Loucy (cell line): ENCODE results near the gene AKT1.

Source experiments
- H2AFZ ChIP-seq: fragments of 200-600 bp; sonication (generic); 2 replicates; pipeline ENCODE4 v1.6.0; 2016; ENCODE audit warnings: antibody characterized with exemption, mild to moderate bottlenecking, low read length, moderate library complexity
- H3F3A ChIP-seq: fragments of 200-600 bp; 2 replicates; pipeline ENCODE4 v1.6.0; 2016; ENCODE audit warnings: antibody characterized with exemption, low read depth, mild to moderate bottlenecking
- H3K27me3 ChIP-seq: fragments of 200-600 bp; sonication (generic); 2 replicates; pipeline ENCODE4 v1.6.1; 2014; ENCODE audit warnings: low read length, mild to moderate bottlenecking; ENCODE audit not compliant: insufficient read depth, poor library complexity, severe bottlenecking
- H3K36me3 ChIP-seq: fragments of 200-600 bp; sonication (generic); 2 replicates; pipeline ENCODE4 v1.6.1; 2016; ENCODE audit warnings: low read length; ENCODE audit not compliant: insufficient read depth
- H3K4me1 ChIP-seq: fragments of 200-600 bp; sonication (generic); 2 replicates; pipeline ENCODE4 v1.5.1; 2014; ENCODE audit warnings: low read length, mild to moderate bottlenecking; ENCODE audit not compliant: insufficient read depth, poor library complexity, severe bottlenecking
- H3K4me2 ChIP-seq: fragments of 200-600 bp; sonication (generic); 2 replicates; pipeline ENCODE4 v1.6.0; 2014; ENCODE audit warnings: antibody characterized with exemption, low read length, low read depth, mild to moderate bottlenecking; ENCODE audit not compliant: poor library complexity, severe bottlenecking
- H3K4me3 ChIP-seq: fragments of 200-600 bp; sonication (generic); 2 replicates; pipeline ENCODE4 v1.5.1; 2014; ENCODE audit warnings: low read length, mild to moderate bottlenecking, mixed read lengths; ENCODE audit not compliant: poor library complexity, severe bottlenecking
- H3K79me2 ChIP-seq: fragments of 200-600 bp; sonication (generic); 2 replicates; pipeline ENCODE4 v1.6.1; 2014; ENCODE audit warnings: low read length; ENCODE audit not compliant: insufficient read depth
- H3K9ac ChIP-seq: fragments of 200-600 bp; sonication (generic); 2 replicates; pipeline ENCODE4 v1.6.0; 2014; ENCODE audit warnings: mild to moderate bottlenecking, low read depth, low read length, moderate library complexity; ENCODE audit not compliant: poor library complexity, severe bottlenecking
- H3K9me2 ChIP-seq: fragments of 200-600 bp; sonication (generic); replicated peaks from 2 replicates; pipeline ENCODE4 v1.6.1; 2016; ENCODE audit warnings: low read depth, low read length, mixed read lengths
- H3K9me3 ChIP-seq: fragments of 200-600 bp; sonication (generic); 2 replicates; pipeline ENCODE4 v1.6.1; 2014; ENCODE audit warnings: mild to moderate bottlenecking, antibody characterized with exemption, low read length, low read depth; ENCODE audit not compliant: insufficient read depth
- H4K20me1 ChIP-seq: fragments of 200-600 bp; sonication (generic); 2 replicates; pipeline ENCODE4 v1.6.0; 2014; ENCODE audit warnings: antibody characterized with exemption, low read length, mild to moderate bottlenecking; ENCODE audit not compliant: insufficient read depth, poor library complexity, severe bottlenecking
- CTCF ChIP-seq: fragments of 200-600 bp; sonication (generic); conservative IDR thresholded peaks from 2 replicates; pipeline ENCODE4 v1.5.1; 2014; ENCODE audit warnings: mild to moderate bottlenecking, antibody characterized with exemption, low read length
- EZH2phosphoT487 ChIP-seq: fragments of 200-600 bp; IDR thresholded peaks from 2 replicates; pipeline ENCODE4 v1.6.1; 2018; ENCODE audit warnings: antibody characterized with exemption, mild to moderate bottlenecking, moderate library complexity, borderline replicate concordance

Gene AKT1

GRCh38 chr14:104774453-104775072 is 21.0 kb downstream of the AKT1 start:
- Histone ChIP-seq H3K4me3 (no peak overlapping the region), H3K9me3 (no peaks in the 10 kb centered on the region; the same call in 1 of the 2 replicates), H3K9me2 (no peaks in the 10 kb centered on the region), H3F3A (no peaks in the 10 kb centered on the region), H3K4me1 (no peaks in the 10 kb centered on the region), H3K79me2 (no peaks in the 10 kb centered on the region), H2AFZ (no peak overlapping the region), H3K9ac (no peak overlapping the region), H3K4me2 (no peak overlapping the region), H4K20me1 (no peaks in the 10 kb centered on the region), H3K27me3 (no peaks in the 10 kb centered on the region), H3K36me3 (peaks cover 54% of the 10 kb centered on the region)
- TF ChIP-seq CTCF (no peak), EZH2phosphoT487 (no peak)

GRCh38 chr14:104773505-104774452 is 21.8 kb downstream of the AKT1 start:
- H3K4me3 ChIP-seq, result no peak overlapping the region
- peaks cover 2% of the 10 kb centered on the region for H3K4me1 ChIP-seq
- H3K4me2 ChIP-seq, result no peak overlapping the region
- no peak for TF ChIP-seq CTCF
- TF ChIP-seq EZH2phosphoT487, result no peak
- H2AFZ ChIP-seq, result no peak overlapping the region
- no peaks in the 10 kb centered on the region for H3K9me2 ChIP-seq
- no peaks in the 10 kb centered on the region for H3K27me3 ChIP-seq
- no peaks in the 10 kb centered on the region; the same call in 1 of the 2 replicates for H3K9me3 ChIP-seq
- H3K36me3 ChIP-seq, result peaks cover 54% of the 10 kb centered on the region
- H3F3A ChIP-seq, result no peaks in the 10 kb centered on the region
- no peaks in the 10 kb centered on the region for H4K20me1 ChIP-seq
- no peaks in the 10 kb centered on the region for H3K79me2 ChIP-seq
- H3K9ac ChIP-seq, result no peak overlapping the region

GRCh38 chr14:104772707-104773504 is 22.6 kb downstream of the AKT1 start:
- no peaks in the 10 kb centered on the region; the same call in 1 of the 2 replicates for H3K9me3 ChIP-seq
- H3K9me2 ChIP-seq, result no peaks in the 10 kb centered on the region
- no peaks in the 10 kb centered on the region for H3K27me3 ChIP-seq
- no peak overlapping the region for H2AFZ ChIP-seq
- H3K4me1 ChIP-seq, result peaks cover 9% of the 10 kb centered on the region
- no peak overlapping the region for H3K4me3 ChIP-seq
- TF ChIP-seq EZH2phosphoT487 (no peak), CTCF (no peak)
- peaks cover 54% of the 10 kb centered on the region for H3K36me3 ChIP-seq
- H3F3A ChIP-seq, result no peaks in the 10 kb centered on the region
- H3K9ac ChIP-seq, result no peak overlapping the region
- H4K20me1 ChIP-seq, result no peaks in the 10 kb centered on the region
- no peaks in the 10 kb centered on the region for H3K79me2 ChIP-seq
- H3K4me2 ChIP-seq, result no peak overlapping the region
